Endothelial cell of umbilical vein (primary cell): ENCODE data around the gene CNPPD1. TPM values are rescaled to one million over a fixed set of nuclear protein-coding genes. Genes with fewer than 3 reads are reported as not detected.

Experiments
- BruUV-seq: library from RNA; stranded (reverse); fragments of 400-500 nt; replicated peaks from 2 replicates; lab custom pipeline; 2021; lab: Mats Ljungman, UMichigan
- CTCF ChIA-PET: fragments of 300-600, 350-600 bp; sonication (Branson Sonifier 250); formaldehyde crosslinking; loops from one replicate; lab custom pipeline; 2021; ENCODE audit warnings: antibody characterized with exemption, inconsistent platforms; lab: Charles Lee
- POLR2A ChIA-PET: fragments of 300-600, 350-600 bp; sonication (Branson Sonifier 250); formaldehyde crosslinking; loops from one replicate; lab custom pipeline; 2021; ENCODE audit warnings: antibody characterized with exemption, inconsistent platforms; lab: Charles Lee
- DNase-seq: peaks from one replicate; pipeline ENCODE4 v3.0.0-alpha.2; 2011; ENCODE audit warnings: low read depth, low spot score
- FAIRE-seq: peaks from 2 replicates; lab custom pipeline; 2011; peaks lifted over from hg19 to GRCh38; lab: Jason Lieb, UNC
- H2AFZ ChIP-seq: 2 replicates; pipeline ENCODE4 v1.6.0; 2012; ENCODE audit warnings: low read depth, low read length, control low read depth, inconsistent platforms
- H3K27ac ChIP-seq: 2 replicates; pipeline ENCODE4 v1.5.1; 2011; ENCODE audit warnings: low read depth, mild to moderate bottlenecking, control low read depth, low read length, moderate library complexity; ENCODE audit not compliant: insufficient read depth
- H3K27me3 ChIP-seq, 2 experiments: 2 replicates each; pipeline versions ENCODE4 v1.6.0 to v1.6.1; 2011; ENCODE audit warnings: low read length in 2 of 2, mixed read lengths in 1 of 2; ENCODE audit not compliant: control insufficient read depth in 2 of 2, insufficient read depth in 2 of 2
- H3K36me3 ChIP-seq, 2 experiments: 2 replicates in 1 of 2; 3 replicates in 1 of 2; pipeline ENCODE4 v1.5.1; 2011; ENCODE audit warnings: low read length in 2 of 2, mild to moderate bottlenecking in 1 of 2, moderate library complexity in 1 of 2; ENCODE audit not compliant: control insufficient read depth in 2 of 2, insufficient read depth in 2 of 2; ENCODE audit errors: extremely low read depth in 1 of 2
- H3K4me1 ChIP-seq: 3 replicates; pipeline ENCODE4 v1.5.1; 2011; ENCODE audit warnings: mild to moderate bottlenecking, low read length; ENCODE audit not compliant: control insufficient read depth, insufficient read depth; ENCODE audit errors: extremely low read depth
- H3K4me2 ChIP-seq: 2 replicates; pipeline ENCODE4 v1.6.1; 2011; ENCODE audit warnings: low read length, control low read depth, mixed read lengths; ENCODE audit not compliant: insufficient read depth
- H3K4me3 ChIP-seq, 3 experiments: fragments of 200-600 bp in 1 of 3; sonication (generic), shearing (Covaris generic) in 1 of 3; replicated peaks in 1 of 3; 2 replicates each; pipeline ENCODE4 v1.5.1; 2011 to 2016; ENCODE audit warnings: control low read depth in 3 of 3, low read length in 3 of 3, mild to moderate bottlenecking in 2 of 3, inconsistent platforms in 1 of 3, low read depth in 1 of 3, moderate library complexity in 1 of 3; ENCODE audit not compliant: insufficient read depth in 1 of 3
- H3K79me2 ChIP-seq: 2 replicates; pipeline ENCODE4 v1.6.0; 2012; ENCODE audit warnings: low read length, inconsistent platforms; ENCODE audit not compliant: control insufficient read depth, insufficient read depth
- H3K9ac ChIP-seq: replicated peaks from 2 replicates; pipeline ENCODE3; 2011; ENCODE audit warnings: low read length, control low read depth; ENCODE audit not compliant: insufficient read depth; ENCODE audit errors: extremely low read depth
- H3K9me1 ChIP-seq: replicated peaks from 3 replicates; pipeline ENCODE4 v1.6.0; 2011; ENCODE audit warnings: mild to moderate bottlenecking, low read length; ENCODE audit not compliant: control insufficient read depth, insufficient read depth; ENCODE audit errors: extremely low read depth
- H3K9me3 ChIP-seq: replicated peaks from 2 replicates; pipeline ENCODE4 v1.5.1; 2012; ENCODE audit warnings: low read length, inconsistent platforms; ENCODE audit not compliant: control insufficient read depth, insufficient read depth
- H4K20me1 ChIP-seq: replicated peaks from 2 replicates; pipeline ENCODE3; 2011; ENCODE audit warnings: mild to moderate bottlenecking, low read length; ENCODE audit not compliant: control insufficient read depth, insufficient read depth; ENCODE audit errors: extremely low read depth
- EZH2 ChIP-seq: IDR thresholded peaks from 2 replicates; pipeline ENCODE4 v1.6.1; 2012; ENCODE audit warnings: borderline replicate concordance, low read depth, mild to moderate bottlenecking, moderate library complexity, low read length, inconsistent platforms; ENCODE audit not compliant: severe bottlenecking
- FOS ChIP-seq: IDR thresholded peaks from 2 replicates; pipeline ENCODE4 v1.6.1; 2011; ENCODE audit warnings: mild to moderate bottlenecking, low read length, moderate library complexity, borderline replicate concordance; ENCODE audit not compliant: insufficient read depth
- GATA2 ChIP-seq: IDR thresholded peaks from 2 replicates; pipeline ENCODE4 v1.7.0; 2011; ENCODE audit warnings: low read depth, mild to moderate bottlenecking, moderate library complexity, mixed read lengths, low read length; ENCODE audit not compliant: insufficient read length, insufficient read depth
- JUN ChIP-seq: IDR thresholded peaks from 2 replicates; pipeline ENCODE4 v1.6.1; 2011; ENCODE audit warnings: borderline replicate concordance, low read depth; ENCODE audit not compliant: insufficient read length, insufficient read depth
- MYC ChIP-seq: IDR thresholded peaks from one replicate; pipeline ENCODE4 v1.6.1; 2011; ENCODE audit warnings: mild to moderate bottlenecking, low read depth, low read length
- POLR2A ChIP-seq: IDR thresholded peaks from 2 replicates; pipeline ENCODE4 v1.6.1; 2012; ENCODE audit warnings: low read depth, mild to moderate bottlenecking, control low read depth, low read length
- POLR2AphosphoS5 ChIP-seq: IDR thresholded peaks from 2 replicates; pipeline ENCODE4 v1.6.1; 2012; ENCODE audit warnings: low read depth, mild to moderate bottlenecking, control low read depth, low read length, moderate library complexity; ENCODE audit not compliant: insufficient read depth
- dilution Hi-C: fragments of 300-500 bp; cut with MboI; formaldehyde crosslinking; loops from one replicate; pipeline ENCODE4 v1.15.0; 2019; ENCODE audit warnings: low sequenced_read_pairs; ENCODE audit not compliant: extremely low pct_ligation_motif_present
- intact Hi-C: fragments of 100-400 bp; cut with micrococcal nuclease; formaldehyde crosslinking; loops from one replicate; pipeline ENCODE4 v1.10.0; 2022
- polyA plus RNA-seq, 4 experiments: library from polyadenylated mRNA; depleted of rRNA in 3 of 4; stranded (reverse) in 3 of 4; unstranded in 1 of 4; fragments of >200 nt; gene quantifications; 2 replicates each; pipeline versions ENCODE4 v1.2.1 to v1.2.3, GENCODE V29; 2011 to 2012; ENCODE audit warnings: missing spikeins in 1 of 4
- total RNA-seq: library from RNA; stranded (reverse); gene quantifications from 2 replicates; pipeline ENCODE4 v1.2.3, GENCODE V29; 2021
- TF ChIP-seq, protein P1 (sequence below), 2 donors: IDR thresholded peaks; 1 replicate in 1 of 2; 2 replicates in 1 of 2; pipeline ENCODE4 v1.5.1; 2011; ENCODE audit warnings: low read length in 2 of 2, mild to moderate bottlenecking in 2 of 2, moderate library complexity in 2 of 2, control low read depth in 1 of 2, inconsistent platforms in 1 of 2, low read depth in 1 of 2; ENCODE audit not compliant: insufficient read depth in 1 of 2; ENCODE audit errors: extremely low read depth in 1 of 2
- TF ChIP-seq, protein P2 (sequence below): IDR thresholded peaks from 2 replicates; pipeline ENCODE4 v1.6.1; 2011; ENCODE audit not compliant: insufficient read depth, insufficient read length

Gene CNPPD1
- total and polyA plus RNA-seq, 2 donors (not counting 3 experiments of a cell fraction or from before 2014, with no cell fraction given), result 44.0 to 55.7 TPM

DNA sequence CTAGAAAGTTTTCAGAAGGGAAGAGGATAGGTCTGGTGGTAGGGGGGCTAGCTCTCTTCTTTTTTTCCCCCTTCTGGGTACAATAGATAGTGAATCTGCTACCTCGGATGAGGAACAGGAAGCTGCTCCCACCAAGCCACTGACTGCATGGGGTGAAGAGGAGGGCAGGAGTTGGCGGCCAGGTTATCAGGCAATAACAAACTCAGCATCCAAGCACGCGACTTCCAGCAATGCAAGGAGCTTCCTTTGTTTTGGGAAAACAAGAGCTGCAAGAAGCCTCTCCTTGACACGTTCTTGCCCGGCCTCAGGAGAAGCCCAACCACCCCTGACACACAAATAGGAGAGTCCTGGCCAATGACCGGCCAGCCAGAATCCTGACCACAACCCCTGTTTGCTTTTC is 48.3 kb downstream of the CNPPD1 start:
- no peaks in the 10 kb centered on the region for H3K9me3 ChIP-seq
- intact Hi-C loops, result no loop called here
- no peak overlapping the region for H3K9ac ChIP-seq
- no peak overlapping the region for H3K4me3 ChIP-seq
- DNase-seq (no peak), FAIRE-seq (no peak)
- H3K4me2 ChIP-seq, result no peak overlapping the region
- no peaks in the 10 kb centered on the region for H3K4me1 ChIP-seq
- BruUV-seq, result no TSS peak
- no peak overlapping the region for H3K27ac ChIP-seq
- POLR2A ChIA-PET, result no interaction called here
- H3K36me3 ChIP-seq, result no peaks in the 10 kb centered on the region
- dilution Hi-C loops, result no loop called here
- H3K79me2 ChIP-seq, result no peaks in the 10 kb centered on the region
- CTCF ChIA-PET, result interaction anchor here (1.1 to 4.6 kb wide), 6 partner anchors 9 to 99 kb away, joined by 3 to 22 read pairs (median 4); no protein-coding TSS in a partner anchor
- no peaks in the 10 kb centered on the region for H4K20me1 ChIP-seq
- no peaks in the 10 kb centered on the region for H3K9me1 ChIP-seq
- no peaks in the 10 kb centered on the region for H3K27me3 ChIP-seq
- H2AFZ ChIP-seq, result no peak overlapping the region
- TF ChIP-seq GATA2, result no peak
- TF ChIP-seq MYC, result no peak
- TF ChIP-seq, protein P1, sequence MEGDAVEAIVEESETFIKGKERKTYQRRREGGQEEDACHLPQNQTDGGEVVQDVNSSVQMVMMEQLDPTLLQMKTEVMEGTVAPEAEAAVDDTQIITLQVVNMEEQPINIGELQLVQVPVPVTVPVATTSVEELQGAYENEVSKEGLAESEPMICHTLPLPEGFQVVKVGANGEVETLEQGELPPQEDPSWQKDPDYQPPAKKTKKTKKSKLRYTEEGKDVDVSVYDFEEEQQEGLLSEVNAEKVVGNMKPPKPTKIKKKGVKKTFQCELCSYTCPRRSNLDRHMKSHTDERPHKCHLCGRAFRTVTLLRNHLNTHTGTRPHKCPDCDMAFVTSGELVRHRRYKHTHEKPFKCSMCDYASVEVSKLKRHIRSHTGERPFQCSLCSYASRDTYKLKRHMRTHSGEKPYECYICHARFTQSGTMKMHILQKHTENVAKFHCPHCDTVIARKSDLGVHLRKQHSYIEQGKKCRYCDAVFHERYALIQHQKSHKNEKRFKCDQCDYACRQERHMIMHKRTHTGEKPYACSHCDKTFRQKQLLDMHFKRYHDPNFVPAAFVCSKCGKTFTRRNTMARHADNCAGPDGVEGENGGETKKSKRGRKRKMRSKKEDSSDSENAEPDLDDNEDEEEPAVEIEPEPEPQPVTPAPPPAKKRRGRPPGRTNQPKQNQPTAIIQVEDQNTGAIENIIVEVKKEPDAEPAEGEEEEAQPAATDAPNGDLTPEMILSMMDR (IDR thresholded peaks at IDR 0.05; ENCODE audit: extremely low read depth in 1 of 2, insufficient read depth in 1 of 2, low read depth in 1 of 2, low read length in 2 of 2), result no peak

DNA sequence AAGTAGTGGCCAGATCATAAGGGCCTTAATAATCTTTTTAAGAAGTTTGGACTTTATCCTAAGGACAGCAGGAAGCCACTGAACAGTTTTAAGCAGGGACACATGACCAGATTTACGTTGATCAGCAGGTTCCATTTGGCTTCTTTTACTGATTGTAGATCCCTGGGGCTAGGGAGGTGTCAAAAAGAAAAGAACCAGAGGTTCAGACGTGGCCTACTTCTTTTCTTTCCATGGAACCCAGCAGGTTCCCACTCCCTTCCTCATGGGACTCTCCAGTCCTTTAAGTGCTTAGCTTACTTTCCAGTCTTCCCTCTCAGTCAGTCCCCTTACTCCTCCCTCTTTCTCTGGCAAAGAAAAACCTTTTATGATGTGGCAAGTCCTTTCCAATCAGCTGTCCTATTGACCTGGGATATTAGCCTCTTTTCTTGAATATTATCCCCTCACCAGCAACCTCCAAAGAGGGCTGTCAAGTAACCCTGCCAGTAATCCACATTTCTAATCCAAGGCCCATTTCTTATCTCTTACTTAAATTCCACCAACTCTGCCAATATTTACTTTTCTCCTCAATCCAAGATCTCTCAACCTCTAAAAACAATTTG is 49.6 kb downstream of the CNPPD1 start:
- no peaks in the 10 kb centered on the region for H3K27me3 ChIP-seq
- H4K20me1 ChIP-seq, result no peaks in the 10 kb centered on the region
- H2AFZ ChIP-seq, result no peak overlapping the region
- no peak for FAIRE-seq
- no peak overlapping the region for H3K9ac ChIP-seq
- POLR2A ChIA-PET, result no interaction called here
- H3K79me2 ChIP-seq, result no peaks in the 10 kb centered on the region
- H3K4me2 ChIP-seq, result no peak overlapping the region
- no peaks in the 10 kb centered on the region for H3K9me1 ChIP-seq
- dilution Hi-C loops, result no loop called here
- H3K4me1 ChIP-seq, result no peaks in the 10 kb centered on the region
- H3K36me3 ChIP-seq, result no peaks in the 10 kb centered on the region
- no peak overlapping the region for H3K27ac ChIP-seq
- DNase-seq, result no peak
- no peak overlapping the region for H3K4me3 ChIP-seq
- BruUV-seq, result no TSS peak
- H3K9me3 ChIP-seq, result no peaks in the 10 kb centered on the region
- CTCF ChIA-PET, result interaction anchor here (1.1 to 4.6 kb wide), 5 partner anchors 8 to 97 kb away, joined by 3 to 22 read pairs (median 4); no protein-coding TSS in a partner anchor
- TF ChIP-seq FOS (no peak), POLR2AphosphoS5 (no peak), JUN (no peak), GATA2 (no peak), MYC (no peak), POLR2A (no peak), EZH2 (no peak)
- TF ChIP-seq, protein P2, sequence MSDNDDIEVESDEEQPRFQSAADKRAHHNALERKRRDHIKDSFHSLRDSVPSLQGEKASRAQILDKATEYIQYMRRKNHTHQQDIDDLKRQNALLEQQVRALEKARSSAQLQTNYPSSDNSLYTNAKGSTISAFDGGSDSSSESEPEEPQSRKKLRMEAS, result no peak
- TF ChIP-seq, protein P1 (IDR thresholded peaks at IDR 0.05; ENCODE audit: extremely low read depth in 1 of 2, insufficient read depth in 1 of 2, low read depth in 1 of 2, low read length in 2 of 2), result no peak
- intact Hi-C loops, result no loop called here
